Measurements from ENCODE around the gene TMEM260.
"Not testable (repeated sequence)": the region's sequence is repeated elsewhere in the genome, so short reads cannot be mapped to it uniquely, and the experiment has no call there.

The TMEM260 gene

DNA sequence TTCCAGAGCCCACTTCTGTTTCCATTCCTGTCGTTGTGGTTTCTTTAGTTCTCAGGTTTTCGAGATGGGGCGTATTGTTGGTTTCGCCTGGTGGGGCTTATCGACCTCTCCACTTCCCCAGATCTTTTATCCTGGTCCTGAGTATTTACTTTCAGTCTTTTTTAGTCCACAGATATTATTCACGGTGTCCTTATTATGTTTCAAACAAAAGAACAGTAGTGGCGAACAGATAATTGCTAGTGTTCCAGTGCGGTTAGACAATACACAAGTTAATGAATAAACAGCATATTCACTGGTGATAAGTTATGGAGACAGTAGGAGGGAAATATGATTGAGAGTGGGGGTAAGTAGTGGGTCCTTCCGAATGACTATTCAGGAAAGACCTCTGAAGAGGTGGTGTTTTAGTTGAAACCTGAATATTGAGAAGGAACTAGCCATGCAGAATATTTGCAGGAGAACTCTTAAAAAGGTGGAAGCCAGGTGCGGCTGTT, 668 bp downstream of the TMEM260 start:
- Histone ChIP-seq H3K27me3 (ENCODE audit: low read depth) (no peaks in the 10 kb centered on the region), H3K9me3 (no peaks in the 10 kb centered on the region), H3K36me3 (replicated peaks) (peaks cover 3% of the 10 kb centered on the region; the same call in 1 of the 2 replicates), H3K4me1 (peaks cover 21% of the 10 kb centered on the region), H3K4me3 (peak overlapping the region; percentile 80)
- DNase-seq (ENCODE audit: low spot score in 2 of 2): no peak
- in situ Hi-C loops (cut with MboI; ENCODE audit: low sequenced_read_pairs): loop anchor here (10.0 kb wide), 1 partner anchor 235 kb away; the partner anchor contains the start of gene OTX2

DNA sequence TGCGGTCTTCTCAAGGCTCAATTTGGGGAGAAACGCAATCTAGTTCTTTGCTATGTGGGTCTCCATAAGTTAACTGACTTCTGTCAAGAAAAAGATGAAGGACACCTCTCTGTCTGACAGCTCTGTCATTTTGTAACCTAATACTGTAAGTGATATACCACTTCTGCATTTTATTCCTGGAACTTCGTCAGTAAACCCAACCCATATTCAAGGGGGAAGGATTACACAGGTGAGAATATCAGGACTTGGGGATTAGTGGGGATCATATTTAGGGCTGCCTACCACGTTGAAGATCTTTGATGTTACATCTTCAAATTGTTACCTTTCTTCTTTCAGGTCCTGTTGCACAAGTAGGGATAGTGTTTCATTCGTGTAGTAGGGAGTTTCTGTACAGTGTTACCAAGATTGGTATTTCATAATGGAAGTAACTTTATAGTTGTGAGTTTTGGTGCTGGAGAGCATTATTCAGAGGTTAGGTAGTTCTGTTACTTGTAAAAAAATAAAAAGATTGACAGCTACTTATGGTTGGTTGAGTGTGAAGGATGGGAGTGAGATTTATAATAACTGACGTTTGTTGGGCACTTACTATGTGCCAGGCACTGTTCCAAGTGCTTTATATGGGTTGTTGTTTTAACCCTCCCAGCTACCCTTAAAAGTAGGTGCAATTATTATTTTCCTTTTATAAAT, 1.6 kb downstream of the TMEM260 start:
- peaks cover 21% of the 10 kb centered on the region for H3K4me1 ChIP-seq
- H3K36me3 ChIP-seq (replicated peaks): peaks cover 3% of the 10 kb centered on the region; the same call in 1 of the 2 replicates
- H3K27me3 ChIP-seq (ENCODE audit: low read depth): no peaks in the 10 kb centered on the region
- peak overlapping the region; percentile 80 for H3K4me3 ChIP-seq
- no peaks in the 10 kb centered on the region for H3K9me3 ChIP-seq
- in situ Hi-C loops (cut with MboI; ENCODE audit: low sequenced_read_pairs): loop anchor here (10.0 kb wide), 1 partner anchor 234 kb away; the partner anchor contains the start of gene OTX2
- DNase-seq (ENCODE audit: low spot score in 2 of 2): no peak

DNA sequence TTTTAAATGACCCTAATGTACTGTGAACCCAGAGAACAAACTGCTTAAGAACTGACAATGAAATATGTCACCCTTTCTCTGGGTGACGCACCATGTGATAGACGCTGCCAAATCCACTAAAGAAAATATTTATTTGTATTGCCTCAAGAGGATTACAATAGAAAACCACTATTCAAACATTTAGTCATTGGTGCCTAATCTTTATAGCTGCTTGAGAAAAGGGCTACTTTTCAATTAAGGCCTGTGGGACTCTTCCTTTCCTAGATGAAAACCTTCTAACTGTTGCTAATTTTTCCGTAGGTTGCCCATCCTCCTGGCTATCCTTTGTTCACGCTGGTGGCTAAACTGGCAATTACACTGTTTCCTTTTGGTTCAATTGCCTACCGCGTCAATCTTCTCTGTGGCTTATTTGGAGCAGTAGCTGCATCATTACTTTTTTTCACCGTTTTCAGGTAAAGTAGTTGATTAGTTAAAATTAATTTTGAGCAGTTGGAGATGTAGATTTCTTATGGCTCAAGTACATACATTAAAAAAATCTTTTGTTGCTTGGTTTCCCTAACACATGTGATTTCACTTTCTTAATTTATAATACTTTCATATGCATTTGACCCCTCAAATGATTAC, 6.0 kb downstream of the TMEM260 start:
- Histone ChIP-seq H3K4me1 (peaks cover 23% of the 10 kb centered on the region), H3K27me3 (ENCODE audit: low read depth) (no peaks in the 10 kb centered on the region), H3K36me3 (replicated peaks) (no peaks in the 10 kb centered on the region), H3K9me3 (no peaks in the 10 kb centered on the region), H3K4me3 (no peak overlapping the region)
- DNase-seq (ENCODE audit: low spot score in 2 of 2): no peak
- in situ Hi-C loops (cut with MboI; ENCODE audit: low sequenced_read_pairs): loop anchor here (10.0 kb wide), 1 partner anchor 229 kb away; the partner anchor contains the start of gene OTX2

DNA sequence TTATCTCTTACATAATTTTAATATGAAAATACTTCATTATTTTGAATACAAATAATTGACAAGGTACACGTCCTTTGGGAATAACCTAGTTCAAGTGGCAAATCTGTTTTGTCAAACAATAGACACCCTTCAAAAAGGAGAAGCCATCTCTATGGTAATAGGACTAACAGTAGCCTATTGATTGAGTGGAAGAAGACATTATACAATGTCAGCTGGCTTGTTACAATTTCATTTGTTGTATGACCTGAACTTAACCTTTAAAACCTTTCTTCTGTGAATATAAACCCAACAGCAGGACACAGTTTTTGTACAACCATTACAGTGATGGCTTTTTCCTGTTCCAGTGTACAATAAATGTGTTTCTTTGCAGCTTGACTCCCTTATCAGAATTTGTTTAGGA, 8.1 kb downstream of the TMEM260 start:
- DNase-seq (ENCODE audit: low spot score in 2 of 2): peak in 1 of 2 experiments; percentile 38
- H3K36me3 ChIP-seq (replicated peaks): no peaks in the 10 kb centered on the region
- no peaks in the 10 kb centered on the region for H3K27me3 ChIP-seq (ENCODE audit: low read depth)
- H3K9me3 ChIP-seq: no peaks in the 10 kb centered on the region
- no peak overlapping the region for H3K4me3 ChIP-seq
- H3K4me1 ChIP-seq: peaks cover 16% of the 10 kb centered on the region
- in situ Hi-C loops (cut with MboI; ENCODE audit: low sequenced_read_pairs): loop anchor here (10.0 kb wide), 1 partner anchor 227 kb away; the partner anchor contains the start of gene OTX2

- H3K27me3 ChIP-seq (ENCODE audit: low read depth): no peaks in the 10 kb centered on the region
- no peak overlapping the region for H3K4me3 ChIP-seq
- in situ Hi-C loops (cut with MboI; ENCODE audit: low sequenced_read_pairs): no loop called here
- peak in 1 of 2 experiments; percentile 33 for DNase-seq (ENCODE audit: low spot score in 2 of 2)
- H3K4me1 ChIP-seq: peaks cover 3% of the 10 kb centered on the region; the same call in 1 of the 2 replicates
- H3K36me3 ChIP-seq (replicated peaks): no peaks in the 10 kb centered on the region
- no peaks in the 10 kb centered on the region for H3K9me3 ChIP-seq
Measured at GRCh38 chr14:56590535-56590960, 10.9 kb downstream of the TMEM260 start.

DNA sequence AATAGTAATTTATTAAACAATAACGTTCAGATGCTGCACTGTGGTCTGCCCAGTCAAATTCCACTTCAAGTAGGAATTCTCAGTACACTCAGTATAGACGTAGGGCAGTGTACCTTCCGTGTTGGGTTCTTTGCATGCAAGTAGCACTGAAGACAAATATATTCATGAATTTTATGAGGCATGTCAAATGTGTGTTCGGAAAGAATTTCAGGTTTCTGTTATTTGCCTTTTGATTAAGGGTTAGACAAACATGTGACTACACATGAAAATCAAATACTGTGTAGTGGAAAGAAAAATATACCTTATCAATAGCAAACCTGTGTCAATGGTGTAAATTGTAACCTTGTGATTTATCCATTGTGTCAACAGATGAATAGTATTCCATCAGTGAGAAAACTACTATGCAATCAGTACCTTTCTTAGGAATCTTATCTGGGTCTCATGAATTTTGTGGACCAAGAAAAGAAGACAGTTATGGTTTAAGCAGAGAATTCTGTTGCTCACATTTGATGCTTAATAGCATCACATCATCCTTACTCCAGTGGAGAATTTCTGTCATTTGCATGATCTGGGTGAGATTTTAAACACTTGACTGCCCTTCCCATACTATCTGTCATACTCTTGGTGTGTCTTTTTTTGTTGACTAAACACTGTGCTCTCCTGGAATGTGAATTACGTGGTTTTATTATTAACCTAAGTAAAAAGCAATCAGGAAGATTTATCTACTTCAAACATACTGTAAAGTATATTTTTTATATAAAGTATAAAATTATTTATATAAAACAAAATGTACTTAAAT, 13.3 kb downstream of the TMEM260 start:
- H3K27me3 ChIP-seq (ENCODE audit: low read depth): no peaks in the 10 kb centered on the region
- no peaks in the 10 kb centered on the region for H3K9me3 ChIP-seq
- in situ Hi-C loops (cut with MboI; ENCODE audit: low sequenced_read_pairs): no loop called here
- no peaks in the 10 kb centered on the region for H3K36me3 ChIP-seq (replicated peaks)
- no peak overlapping the region for H3K4me3 ChIP-seq
- H3K4me1 ChIP-seq: peaks cover 3% of the 10 kb centered on the region; the same call in 1 of the 2 replicates
- DNase-seq (ENCODE audit: low spot score in 2 of 2): no peak

DNA sequence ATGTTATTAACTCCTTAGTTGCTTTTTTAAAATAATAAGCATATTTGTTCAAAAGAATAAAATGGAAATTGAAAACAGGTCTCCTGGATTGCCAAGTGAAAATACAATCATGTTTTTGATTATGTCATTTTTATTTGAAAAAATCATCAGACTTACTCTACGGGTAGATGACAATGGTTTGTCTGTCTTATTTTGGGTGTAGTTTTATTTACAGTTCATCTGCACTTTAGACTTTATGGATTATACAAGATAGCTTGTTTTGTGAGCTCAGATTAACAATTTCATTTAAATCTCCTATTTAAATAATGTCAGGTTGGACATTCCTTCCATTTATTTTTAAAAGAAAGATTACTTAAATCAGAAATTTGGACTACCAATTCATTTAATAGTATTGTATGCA, 14.8 kb downstream of the TMEM260 start:
- Histone ChIP-seq H3K9me3 (no peaks in the 10 kb centered on the region), H3K4me1 (no peaks in the 10 kb centered on the region), H3K36me3 (replicated peaks) (no peaks in the 10 kb centered on the region), H3K4me3 (no peak overlapping the region), H3K27me3 (ENCODE audit: low read depth) (no peaks in the 10 kb centered on the region)
- DNase-seq (ENCODE audit: low spot score in 2 of 2): no peak
- in situ Hi-C loops (cut with MboI; ENCODE audit: low sequenced_read_pairs): no loop called here

- no peaks in the 10 kb centered on the region for H3K36me3 ChIP-seq (replicated peaks)
- no peaks in the 10 kb centered on the region for H3K27me3 ChIP-seq (ENCODE audit: low read depth)
- in situ Hi-C loops (cut with MboI; ENCODE audit: low sequenced_read_pairs): no loop called here
- no peaks in the 10 kb centered on the region for H3K9me3 ChIP-seq
- DNase-seq (ENCODE audit: low spot score in 2 of 2): no peak
- no peak overlapping the region for H3K4me3 ChIP-seq
- no peaks in the 10 kb centered on the region for H3K4me1 ChIP-seq
Measured at GRCh38 chr14:56598519-56598918, 18.9 kb downstream of the TMEM260 start.

DNA sequence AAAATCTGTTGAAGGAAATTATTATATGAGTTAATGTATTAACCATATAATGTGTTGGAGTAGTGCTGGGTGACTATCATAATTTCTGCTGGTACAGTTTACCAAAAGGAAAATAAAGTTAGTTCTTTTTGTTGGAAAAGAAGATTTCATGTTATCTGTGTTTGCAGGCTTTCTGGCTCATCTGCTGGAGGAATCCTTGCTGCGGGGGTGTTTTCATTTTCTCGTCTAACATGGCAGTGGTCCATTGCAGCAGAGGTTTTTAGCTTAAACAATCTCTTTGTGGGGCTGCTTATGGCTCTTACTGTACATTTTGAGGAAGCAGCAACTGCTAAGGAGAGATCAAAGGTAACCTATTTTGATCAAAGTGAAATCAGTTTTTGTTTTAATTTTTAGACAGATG, 24.1 kb downstream of the TMEM260 start:
- no peak for DNase-seq (ENCODE audit: low spot score in 2 of 2)
- Histone ChIP-seq H3K27me3 (ENCODE audit: low read depth) (no peaks in the 10 kb centered on the region), H3K4me1 (no peaks in the 10 kb centered on the region), H3K36me3 (replicated peaks) (no peaks in the 10 kb centered on the region; the same call in 1 of the 2 replicates), H3K9me3 (no peaks in the 10 kb centered on the region), H3K4me3 (no peak overlapping the region)
- in situ Hi-C loops (cut with MboI; ENCODE audit: low sequenced_read_pairs): no loop called here

DNA sequence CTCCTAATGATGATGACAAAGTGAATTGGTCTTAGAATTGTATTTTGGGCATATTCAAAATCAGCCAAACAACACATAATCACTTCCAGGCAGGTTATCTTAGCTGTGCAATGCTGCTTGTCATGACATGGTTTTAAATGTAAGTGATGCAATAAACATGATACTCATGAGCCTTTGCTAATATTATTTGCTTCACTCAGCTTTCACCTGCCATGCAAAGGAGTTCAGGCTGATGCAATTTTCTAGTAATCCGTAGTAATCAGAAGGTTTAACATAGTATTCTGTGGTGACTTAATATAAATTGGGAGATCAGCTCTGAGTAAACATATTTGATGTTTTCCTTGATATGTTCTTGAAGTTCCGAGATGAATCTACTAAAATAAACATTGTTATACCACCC, 29.1 kb downstream of the TMEM260 start:
- Histone ChIP-seq H3K27me3 (ENCODE audit: low read depth) (no peaks in the 10 kb centered on the region), H3K36me3 (replicated peaks) (peaks cover 9% of the 10 kb centered on the region), H3K4me3 (no peak overlapping the region), H3K4me1 (no peaks in the 10 kb centered on the region), H3K9me3 (no peaks in the 10 kb centered on the region)
- no peak for DNase-seq (ENCODE audit: low spot score in 2 of 2)
- in situ Hi-C loops (cut with MboI; ENCODE audit: low sequenced_read_pairs): no loop called here

DNA sequence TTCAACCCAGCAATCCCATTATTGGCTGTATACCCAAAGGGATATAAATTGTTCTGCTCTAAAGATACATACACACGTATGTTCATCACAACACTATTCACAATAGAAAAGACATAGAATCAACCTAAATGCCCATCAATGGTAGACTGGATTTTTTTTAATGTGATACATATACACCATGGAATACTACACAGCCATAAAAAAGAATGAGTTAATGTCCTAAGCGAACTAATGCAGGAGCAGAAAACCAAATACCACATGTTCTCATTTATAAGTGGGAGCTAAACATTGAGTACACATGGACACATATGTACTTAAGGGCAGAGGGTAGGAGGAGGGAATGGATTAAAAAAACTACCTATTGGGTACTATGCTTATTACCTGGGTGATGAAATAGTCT, 32.1 kb downstream of the TMEM260 start:
- H3K4me1 ChIP-seq; H3K27me3 ChIP-seq (ENCODE audit: low read depth); in situ Hi-C loops (cut with MboI; ENCODE audit: low sequenced_read_pairs); H3K9me3 ChIP-seq; H3K4me3 ChIP-seq; DNase-seq (ENCODE audit: low spot score in 2 of 2); H3K36me3 ChIP-seq (replicated peaks): not testable (repeated sequence)

DNA sequence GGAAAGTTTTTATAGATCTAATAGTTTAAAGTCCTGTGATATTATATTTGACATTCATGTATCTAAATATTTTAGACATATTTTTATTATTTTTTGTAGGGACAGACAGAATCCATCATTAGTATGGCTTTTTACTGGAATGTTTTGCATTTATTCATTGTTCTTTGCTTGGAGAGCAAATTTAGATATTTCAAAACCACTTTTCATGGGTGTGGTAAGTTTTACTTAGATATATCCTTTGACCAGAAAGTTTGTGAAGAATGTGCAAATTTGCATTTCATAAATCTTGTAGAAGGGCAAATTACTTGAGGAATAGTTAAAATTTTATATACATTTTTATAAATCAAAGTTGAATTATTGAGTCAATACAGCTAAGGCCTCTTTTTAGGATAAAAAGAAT, 37.5 kb downstream of the TMEM260 start:
- Histone ChIP-seq H3K27me3 (ENCODE audit: low read depth) (no peaks in the 10 kb centered on the region), H3K4me1 (no peaks in the 10 kb centered on the region), H3K4me3 (no peak overlapping the region), H3K36me3 (replicated peaks) (peaks cover 19% of the 10 kb centered on the region), H3K9me3 (no peaks in the 10 kb centered on the region)
- in situ Hi-C loops (cut with MboI; ENCODE audit: low sequenced_read_pairs): no loop called here
- DNase-seq (ENCODE audit: low spot score in 2 of 2): no peak

- H3K4me1 ChIP-seq: no peaks in the 10 kb centered on the region
- H3K36me3 ChIP-seq (replicated peaks): peaks cover 8% of the 10 kb centered on the region; the same call in 1 of the 2 replicates
- H3K9me3 ChIP-seq: peaks cover 4% of the 10 kb centered on the region; the same call in 1 of the 2 replicates
- H3K4me3 ChIP-seq: no peak overlapping the region
- H3K27me3 ChIP-seq (ENCODE audit: low read depth): no peaks in the 10 kb centered on the region
- no peak for DNase-seq (ENCODE audit: low spot score in 2 of 2)
- in situ Hi-C loops (cut with MboI; ENCODE audit: low sequenced_read_pairs): no loop called here
Measured at GRCh38 chr14:56630707-56631106, 51.1 kb downstream of the TMEM260 start.

Data from HAP-1 (cell line).